HUES6 (cell line): ENCODE measurements around the gene ANXA3.
"Not testable (repeated sequence)": the region's sequence is repeated elsewhere in the genome, so short reads cannot be mapped to it uniquely, and the experiment has no call there.

Experiments
- H3K27ac ChIP-seq: 2 replicates; pipeline ENCODE4 v1.7.0; 2013; ENCODE audit warnings: low read depth, mild to moderate bottlenecking, low read length, inconsistent platforms
- H3K27me3 ChIP-seq: 2 replicates; pipeline ENCODE4 v1.6.1; 2013; ENCODE audit warnings: low read length; ENCODE audit not compliant: control insufficient read depth, insufficient read depth
- H3K36me3 ChIP-seq: 2 replicates; pipeline ENCODE4 v1.6.1; 2013; ENCODE audit warnings: low read length; ENCODE audit not compliant: control insufficient read depth, insufficient read depth
- H3K4me1 ChIP-seq: 2 replicates; pipeline ENCODE4 v1.6.1; 2013; ENCODE audit warnings: low read length; ENCODE audit not compliant: control insufficient read depth, insufficient read depth
- H3K4me3 ChIP-seq: 2 replicates; pipeline ENCODE4 v1.5.1; 2013; ENCODE audit warnings: low read depth, low read length
- H3K9ac ChIP-seq: one replicate; pipeline ENCODE4 v1.6.1; 2013; ENCODE audit warnings: mild to moderate bottlenecking, low read length
- H3K9me3 ChIP-seq: 2 replicates; pipeline ENCODE4 v1.6.1; 2013; ENCODE audit warnings: low read depth, low read length; ENCODE audit not compliant: control insufficient read depth, insufficient read depth

The ANXA3 gene

GRCh38 chr4:78543424-78544125, 8.0 kb upstream of the ANXA3 start:
- peaks cover 16% of the 10 kb centered on the region for H3K36me3 ChIP-seq
- no peaks in the 10 kb centered on the region for H3K27me3 ChIP-seq
- H3K4me1 ChIP-seq = no peaks in the 10 kb centered on the region
- no peak overlapping the region for H3K9ac ChIP-seq
- H3K9me3 ChIP-seq = 0 out of 2 replicates have a peak, but pooled peaks cover 5% of the 10 kb centered on the region
- no peak overlapping the region for H3K4me3 ChIP-seq
- no peak overlapping the region for H3K27ac ChIP-seq

GRCh38 chr4:78544678-78545077, 6.9 kb upstream of the ANXA3 start:
- Histone ChIP-seq H3K9me3 (0 out of 2 replicates have a peak, but pooled peaks cover 5% of the 10 kb centered on the region), H3K4me1 (no peaks in the 10 kb centered on the region; the same call in 1 of the 2 replicates), H3K9ac (no peak overlapping the region), H3K4me3 (no peak overlapping the region), H3K27me3 (no peaks in the 10 kb centered on the region), H3K36me3 (peaks cover 8% of the 10 kb centered on the region; the same call in 1 of the 2 replicates), H3K27ac (no peak overlapping the region)

- no peak overlapping the region for H3K27ac ChIP-seq
- peaks cover 8% of the 10 kb centered on the region; the same call in 1 of the 2 replicates for H3K4me1 ChIP-seq
- H3K36me3 ChIP-seq = peaks cover 1% of the 10 kb centered on the region; the same call in 1 of the 2 replicates
- 0 out of 2 replicates have a peak, but pooled peaks cover 5% of the 10 kb centered on the region for H3K9me3 ChIP-seq
- no peak overlapping the region for H3K4me3 ChIP-seq
- H3K9ac ChIP-seq = no peak overlapping the region
- H3K27me3 ChIP-seq = peaks cover 1% of the 10 kb centered on the region; the same call in 1 of the 2 replicates
Observed at GRCh38 chr4:78545275-78546246, 6.0 kb upstream of the ANXA3 start.

DNA sequence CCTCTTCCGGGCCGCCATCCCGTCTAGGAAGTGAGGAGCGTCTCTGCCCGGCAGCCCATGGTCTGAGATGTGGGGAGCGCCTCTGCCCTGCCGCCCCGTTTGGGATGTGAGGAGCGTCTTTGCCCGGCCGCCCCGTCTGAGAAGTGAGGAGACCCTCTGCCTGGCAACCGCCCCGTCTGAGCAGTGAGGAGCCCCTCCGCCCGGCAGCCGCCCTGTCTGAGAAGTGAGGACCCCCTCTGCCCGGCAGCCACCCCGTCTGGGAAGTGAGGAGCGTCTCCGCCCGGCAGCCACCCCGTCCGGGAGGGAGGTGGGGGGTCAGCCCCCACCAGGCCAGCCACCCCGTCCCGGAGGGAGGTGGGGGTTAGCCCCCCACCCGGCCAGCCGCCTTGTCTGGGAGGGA, 3.7 kb upstream of the ANXA3 start:
- H3K27ac ChIP-seq, H3K9me3 ChIP-seq, H3K9ac ChIP-seq, H3K4me3 ChIP-seq, H3K36me3 ChIP-seq: not testable (repeated sequence)
- Histone ChIP-seq H3K4me1 (peaks cover 19% of the 10 kb centered on the region), H3K27me3 (peaks cover 23% of the 10 kb centered on the region)

- Histone ChIP-seq H3K4me1 (peaks cover 28% of the 10 kb centered on the region), H3K27me3 (peaks cover 26% of the 10 kb centered on the region)
- H3K27ac ChIP-seq, H3K4me3 ChIP-seq, H3K9ac ChIP-seq, H3K9me3 ChIP-seq, H3K36me3 ChIP-seq: not testable (repeated sequence)
Observed at GRCh38 chr4:78548889-78549288, 2.7 kb upstream of the ANXA3 start.

DNA sequence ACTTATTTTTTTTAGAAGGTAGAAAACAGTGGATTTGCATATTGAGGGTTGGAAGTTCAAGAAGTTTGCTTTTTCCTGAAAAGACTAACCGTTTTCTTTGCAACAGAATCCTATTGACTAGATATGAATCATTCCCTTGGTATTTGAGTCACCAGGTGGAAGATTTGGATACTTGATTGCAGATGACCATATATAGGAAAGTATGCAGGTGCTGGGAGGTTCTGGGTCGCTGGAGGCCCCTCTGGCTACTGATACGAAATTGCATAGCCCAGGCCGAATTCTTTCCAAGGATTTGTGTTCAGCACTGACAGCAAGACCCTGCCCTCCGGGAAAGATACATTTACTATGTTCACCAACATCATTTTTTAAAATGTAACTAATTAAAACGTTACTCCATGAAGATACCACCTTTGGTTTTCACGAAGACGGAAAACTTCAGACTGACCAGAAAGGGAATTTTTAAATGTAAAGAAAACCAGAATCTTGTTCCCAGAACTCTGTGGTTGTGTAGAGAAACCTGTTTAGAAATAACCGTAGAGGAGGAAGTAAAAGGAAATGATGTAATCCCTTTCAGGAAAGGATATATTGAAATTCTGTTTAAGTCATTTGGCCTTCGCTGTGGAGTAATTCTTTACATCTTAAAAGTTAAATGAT, 946 bp downstream of the ANXA3 start:
- Histone ChIP-seq H3K9ac (peak overlapping the region; percentile 90), H3K9me3 (no peaks in the 10 kb centered on the region), H3K4me1 (peaks cover 29% of the 10 kb centered on the region), H3K27me3 (peaks cover 26% of the 10 kb centered on the region), H3K4me3 (peak overlapping the region; percentile 63), H3K27ac (peak overlapping the region; percentile 84), H3K36me3 (peaks cover 28% of the 10 kb centered on the region; the same call in 1 of the 2 replicates)

DNA sequence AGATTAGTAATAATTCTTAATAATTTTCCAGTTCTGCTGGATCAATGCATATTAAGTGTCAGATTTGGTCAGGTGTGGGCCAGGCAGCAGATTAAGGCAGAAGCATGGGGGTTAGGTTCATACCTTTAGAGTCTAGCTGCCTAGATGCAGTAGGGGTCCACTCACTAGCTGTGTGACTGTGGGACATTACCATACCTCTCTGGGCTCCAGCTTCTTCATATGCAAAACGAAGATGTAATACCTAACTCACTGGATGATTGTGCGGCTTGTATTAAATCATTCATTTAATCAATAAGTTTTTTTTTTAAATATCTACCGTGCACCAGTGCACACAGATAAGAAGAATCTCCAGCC, 1.4 kb downstream of the ANXA3 start:
- H3K36me3 ChIP-seq = peaks cover 32% of the 10 kb centered on the region; the same call in 1 of the 2 replicates
- H3K4me3 ChIP-seq = peak overlapping the region; percentile 63
- no peaks in the 10 kb centered on the region for H3K9me3 ChIP-seq
- H3K4me1 ChIP-seq = peaks cover 29% of the 10 kb centered on the region
- H3K27me3 ChIP-seq = peaks cover 26% of the 10 kb centered on the region
- H3K9ac ChIP-seq = peak overlapping the region; percentile 90
- H3K27ac ChIP-seq = peak overlapping the region; percentile 84; the same call in 1 of the 2 replicates

DNA sequence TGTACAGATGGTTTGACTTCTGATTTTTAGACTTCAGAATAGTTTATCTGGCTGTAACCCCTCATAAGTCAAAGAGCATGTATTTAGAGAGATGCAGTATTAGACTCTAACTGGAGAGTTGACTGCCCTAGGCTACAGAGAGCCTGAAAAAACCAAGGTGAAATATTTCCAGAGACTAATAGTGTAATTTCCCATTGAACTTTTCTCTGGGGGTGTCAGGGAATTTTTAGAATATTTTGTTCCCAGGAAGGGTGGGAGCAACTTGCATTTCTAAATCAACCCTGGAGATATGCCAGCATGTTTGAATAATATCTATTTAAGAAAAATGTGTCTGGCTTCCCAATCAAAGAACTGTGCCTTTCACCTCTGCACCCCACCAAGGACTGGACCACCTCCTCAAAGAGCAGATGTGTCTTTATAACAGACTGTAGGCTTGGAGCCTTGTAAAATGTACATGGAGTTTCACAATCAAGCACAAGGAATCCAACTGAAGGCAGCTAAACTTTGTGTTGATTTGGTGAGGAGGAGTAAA, 2.0 kb downstream of the ANXA3 start:
- Histone ChIP-seq H3K4me1 (peaks cover 29% of the 10 kb centered on the region), H3K36me3 (peaks cover 37% of the 10 kb centered on the region; the same call in 1 of the 2 replicates), H3K27me3 (peaks cover 26% of the 10 kb centered on the region), H3K9ac (peak overlapping the region; percentile 90), H3K9me3 (no peaks in the 10 kb centered on the region), H3K27ac (peak overlapping the region; percentile 84; the same call in 1 of the 2 replicates), H3K4me3 (peak overlapping the region; percentile 63)

- Histone ChIP-seq H3K9ac (no peak overlapping the region), H3K4me1 (peaks cover 30% of the 10 kb centered on the region)
Observed at GRCh38 chr4:78556665-78557064, 5.1 kb downstream of the ANXA3 start.

GRCh38 chr4:78557841-78558240, 6.3 kb downstream of the ANXA3 start:
- no peak overlapping the region for H3K27ac ChIP-seq
- H3K4me3 ChIP-seq = no peak overlapping the region
- peaks cover 38% of the 10 kb centered on the region for H3K4me1 ChIP-seq
- H3K27me3 ChIP-seq = peaks cover 4% of the 10 kb centered on the region; the same call in 1 of the 2 replicates
- H3K9me3 ChIP-seq = no peaks in the 10 kb centered on the region
- no peak overlapping the region for H3K9ac ChIP-seq
- H3K36me3 ChIP-seq = peaks cover 38% of the 10 kb centered on the region; the same call in 1 of the 2 replicates

More at GRCh38 chr4:78556665-78557064, 5.1 kb downstream of the ANXA3 start:
- H3K27ac ChIP-seq = no peak overlapping the region
- H3K4me3 ChIP-seq = no peak overlapping the region
- H3K36me3 ChIP-seq = peaks cover 38% of the 10 kb centered on the region; the same call in 1 of the 2 replicates
- peaks cover 14% of the 10 kb centered on the region for H3K27me3 ChIP-seq
- no peaks in the 10 kb centered on the region for H3K9me3 ChIP-seq
